ENCODE data around the gene TXNDC12.

TXNDC12 gene

GRCh38 chr1:51988254-51988653 is 66.7 kb downstream of the TXNDC12 start:
- TF ChIP-seq CTCF (IDR thresholded peaks at IDR 0.05; ENCODE audit: unreplicated experiment in 3 of 3) = no peak
- Mint-ChIP-seq H3K4me1 (peaks cover 6% of the 10 kb centered on the region), H3K27ac (no peak overlapping the region), H3K9me3 (no peaks in the 10 kb centered on the region), H3K27me3 (ENCODE audit: low read depth) (peaks cover 59% of the 10 kb centered on the region), H3K36me3 (ENCODE audit: low read depth) (no peaks in the 10 kb centered on the region), H3K4me3 (peak overlapping the region; percentile 43 to 69 (median 67))

- peaks cover 6% of the 10 kb centered on the region for H3K4me1 Mint-ChIP-seq
- no peaks in the 10 kb centered on the region for H3K36me3 Mint-ChIP-seq (ENCODE audit: low read depth)
- H3K27ac Mint-ChIP-seq = no peak overlapping the region
- TF ChIP-seq CTCF (IDR thresholded peaks at IDR 0.05; ENCODE audit: unreplicated experiment in 3 of 3) = no peak
- peaks cover 44% of the 10 kb centered on the region for H3K27me3 Mint-ChIP-seq (ENCODE audit: low read depth)
- peak overlapping the region in 2 of 3 experiments; percentile 12 to 16 for H3K4me3 Mint-ChIP-seq
- H3K9me3 Mint-ChIP-seq = no peaks in the 10 kb centered on the region
Observed at GRCh38 chr1:51986718-51987117, 68.3 kb downstream of the TXNDC12 start.

GRCh38 chr1:51982161-51982560 is 72.8 kb downstream of the TXNDC12 start:
- TF ChIP-seq CTCF (IDR thresholded peaks at IDR 0.05; ENCODE audit: unreplicated experiment in 3 of 3) = no peak
- Mint-ChIP-seq H3K27ac (no peak overlapping the region), H3K4me1 (no peaks in the 10 kb centered on the region), H3K36me3 (ENCODE audit: low read depth) (no peaks in the 10 kb centered on the region), H3K4me3 (no peak overlapping the region), H3K9me3 (no peaks in the 10 kb centered on the region), H3K27me3 (ENCODE audit: low read depth) (peaks cover 5% of the 10 kb centered on the region)

GRCh38 chr1:51981555-51981954 is 73.4 kb downstream of the TXNDC12 start:
- no peaks in the 10 kb centered on the region for H3K9me3 Mint-ChIP-seq

GRCh38 chr1:51978099-51978498 is 76.9 kb downstream of the TXNDC12 start:
- TF ChIP-seq CTCF (IDR thresholded peaks at IDR 0.05; ENCODE audit: unreplicated experiment in 3 of 3) = no peak
- Mint-ChIP-seq H3K4me1 (no peaks in the 10 kb centered on the region), H3K4me3 (no peak overlapping the region), H3K27me3 (ENCODE audit: low read depth) (no peaks in the 10 kb centered on the region), H3K36me3 (ENCODE audit: low read depth) (no peaks in the 10 kb centered on the region), H3K9me3 (no peaks in the 10 kb centered on the region), H3K27ac (no peak overlapping the region)

More at GRCh38 chr1:51981555-51981954, 73.4 kb downstream of the TXNDC12 start:
- Mint-ChIP-seq H3K4me3 (no peak overlapping the region), H3K4me1 (no peaks in the 10 kb centered on the region), H3K36me3 (ENCODE audit: low read depth) (no peaks in the 10 kb centered on the region), H3K27me3 (ENCODE audit: low read depth) (no peaks in the 10 kb centered on the region), H3K27ac (no peak overlapping the region)
- no peak for TF ChIP-seq CTCF (IDR thresholded peaks at IDR 0.05; ENCODE audit: unreplicated experiment in 3 of 3)

- Mint-ChIP-seq H3K9me3 (no peaks in the 10 kb centered on the region), H3K27me3 (ENCODE audit: low read depth) (no peaks in the 10 kb centered on the region), H3K4me3 (no peak overlapping the region), H3K4me1 (no peaks in the 10 kb centered on the region), H3K36me3 (ENCODE audit: low read depth) (no peaks in the 10 kb centered on the region), H3K27ac (no peak overlapping the region)
- no peak for TF ChIP-seq CTCF (IDR thresholded peaks at IDR 0.05; ENCODE audit: unreplicated experiment in 3 of 3)
Observed at GRCh38 chr1:51976846-51977602, 78.0 kb downstream of the TXNDC12 start.
